PC-3 (cell line): Measurements from ENCODE around the gene ATXN10. TPM values are rescaled to one million over a fixed set of nuclear protein-coding genes. Genes with fewer than 3 reads are reported as not detected.

Experiments used
- ATAC-seq: fragments of 200-7000 bp; cut with Tn5 transposase; 2 replicates; pipeline ENCODE4 v1.9.1; 2020; ENCODE audit warnings: mild to moderate bottlenecking, moderate library complexity
- BruUV-seq: library from RNA; stranded (reverse); fragments of 400-500 nt; replicated peaks from 2 replicates; lab custom pipeline; 2021; lab: Mats Ljungman, UMichigan
- CTCF ChIA-PET: fragments of 300-600 bp; sonication (Branson Sonifier 250); formaldehyde crosslinking; loops from one replicate; lab custom pipeline; 2022; ENCODE audit warnings: antibody characterized with exemption; lab: Charles Lee
- POLR2A ChIA-PET: fragments of 300-600 bp; sonication (Branson Sonifier 250); formaldehyde crosslinking; loops from one replicate; lab custom pipeline; 2022; ENCODE audit warnings: antibody characterized with exemption; ENCODE audit not compliant: unreplicated experiment; lab: Charles Lee
- DNase-seq: peaks from one replicate; pipeline ENCODE4 v3.0.0-alpha.2; 2015
- H2AFZ ChIP-seq: fragments of 300-600 bp; sonication (generic); 2 replicates; pipeline ENCODE4 v1.6.0; 2016; ENCODE audit warnings: antibody characterized with exemption, low read length
- H3F3A ChIP-seq: fragments of 300-600 bp; sonication (generic); one replicate; pipeline ENCODE4 v1.6.0; 2017; ENCODE audit warnings: antibody characterized with exemption, low read length, control low read depth, mild to moderate bottlenecking; ENCODE audit not compliant: unreplicated experiment
- H3K27ac ChIP-seq: fragments of 300-600 bp; sonication (generic); 2 replicates; pipeline ENCODE4 v1.5.1; 2016; ENCODE audit warnings: mild to moderate bottlenecking, low read length
- H3K27me3 ChIP-seq: fragments of 300-600 bp; sonication (generic); 2 replicates; pipeline ENCODE4 v1.6.1; 2016; ENCODE audit warnings: low read length, mixed read lengths
- H3K36me3 ChIP-seq: fragments of 300-600 bp; sonication (generic); 2 replicates; pipeline ENCODE4 v1.6.1; 2016; ENCODE audit warnings: low read depth, mixed run types, low read length, mixed read lengths
- H3K4me1 ChIP-seq: fragments of 300-600 bp; sonication (generic); 2 replicates; pipeline ENCODE4 v1.5.1; 2016; ENCODE audit warnings: low read length; ENCODE audit not compliant: insufficient read depth
- H3K4me2 ChIP-seq: fragments of 300-600 bp; sonication (generic); 2 replicates; pipeline ENCODE4 v1.6.0; 2016; ENCODE audit warnings: low read length
- H3K4me3 ChIP-seq: fragments of 300-600 bp; sonication (generic); 2 replicates; pipeline ENCODE4 v1.5.1; 2016; ENCODE audit warnings: mild to moderate bottlenecking, low read length, mixed read lengths
- H3K79me2 ChIP-seq: fragments of 300-600 bp; sonication (generic); 2 replicates; pipeline ENCODE4 v1.6.1; 2017; ENCODE audit warnings: low read length, mixed read lengths
- H3K9ac ChIP-seq: fragments of 300-600 bp; sonication (generic); 2 replicates; pipeline ENCODE4 v1.6.0; 2016; ENCODE audit warnings: mild to moderate bottlenecking, low read length
- H3K9me2 ChIP-seq: fragments of 300-600 bp; sonication (generic); replicated peaks from 2 replicates; pipeline ENCODE4 v1.6.1; 2016; ENCODE audit warnings: mixed run types, low read length, mixed read lengths
- H3K9me3 ChIP-seq: fragments of 300-600 bp; sonication (generic); 2 replicates; pipeline ENCODE4 v1.6.1; 2016; ENCODE audit warnings: low read length, mixed read lengths
- H4K20me1 ChIP-seq: fragments of 300-600 bp; sonication (generic); 2 replicates; pipeline ENCODE4 v1.6.1; 2016; ENCODE audit warnings: low read length, mixed read lengths
- CTCF ChIP-seq: fragments of 300-600 bp; sonication (generic); conservative IDR thresholded peaks from 2 replicates; pipeline ENCODE4 v1.5.1; 2017; ENCODE audit warnings: antibody characterized with exemption, low read depth, mild to moderate bottlenecking, low read length
- EZH2 ChIP-seq: fragments of 300-600 bp; sonication (generic); IDR thresholded peaks from one replicate; pipeline ENCODE4 v1.6.1; 2017; ENCODE audit warnings: antibody characterized with exemption, mild to moderate bottlenecking, low read length; ENCODE audit not compliant: unreplicated experiment
- EZH2phosphoT487 ChIP-seq: fragments of 300-600 bp; sonication (generic); IDR thresholded peaks from 2 replicates; pipeline ENCODE4 v1.6.1; 2018; ENCODE audit warnings: mild to moderate bottlenecking, antibody characterized with exemption, low read length, borderline replicate concordance
- intact Hi-C: fragments of 100-400 bp; cut with micrococcal nuclease; formaldehyde crosslinking; loops from 2 replicates; pipeline ENCODE4 v1.9.0; 2023
- total RNA-seq: library from RNA; depleted of rRNA; stranded (reverse); fragments of >200 nt; gene quantifications from 2 replicates; pipeline ENCODE4 v1.2.3, GENCODE V29; 2014

The ATXN10 gene
- total RNA-seq, 1 experiment from 2014 or later = 40.6 TPM

DNA sequence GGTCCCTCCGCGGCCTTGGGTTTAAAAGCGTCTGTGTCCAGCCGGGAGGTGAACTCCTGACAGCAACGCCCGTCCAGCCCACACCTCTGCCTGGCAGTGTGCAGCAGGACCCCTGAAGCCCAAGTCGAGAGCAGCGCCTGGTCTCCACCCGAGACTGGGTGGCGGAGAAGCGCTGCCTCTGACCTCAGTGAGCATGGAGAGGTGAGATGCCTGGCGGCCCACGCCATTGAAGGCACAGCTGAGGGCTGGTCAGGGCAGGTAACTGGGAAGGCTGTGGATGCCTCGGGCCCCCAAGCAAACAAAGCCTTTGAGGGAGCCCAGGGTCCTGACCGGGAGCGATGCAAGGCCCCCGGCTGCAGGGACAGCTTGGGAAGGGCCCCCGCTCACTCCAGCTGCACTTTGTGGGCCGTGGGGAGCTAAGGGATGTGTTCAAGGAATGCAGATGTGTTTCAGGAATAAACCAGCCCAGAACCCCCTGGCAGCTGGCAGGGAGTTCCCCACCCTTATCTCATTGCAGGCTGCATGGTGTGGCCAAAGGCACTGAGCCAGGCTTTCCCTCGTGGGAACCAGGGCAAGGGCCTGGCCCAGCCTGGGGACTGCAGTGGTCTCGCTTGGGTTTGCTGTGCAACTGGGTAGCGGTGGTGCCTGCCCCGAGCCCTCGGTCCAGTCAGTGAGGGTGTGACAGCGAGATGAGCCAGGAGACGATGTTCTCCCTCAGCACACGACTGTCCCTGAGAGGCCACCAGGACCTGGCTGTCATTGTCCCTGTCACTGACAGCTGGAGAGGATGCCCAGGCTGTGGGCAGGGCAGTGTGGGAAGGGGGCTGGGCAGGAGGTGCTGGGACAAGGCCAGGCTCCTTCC, 212.8 kb downstream of the ATXN10 start:
- intact Hi-C loops = no loop called here
- Histone ChIP-seq H3K27me3 (no peaks in the 10 kb centered on the region), H3F3A (no peaks in the 10 kb centered on the region), H3K4me2 (no peak overlapping the region), H3K4me1 (peaks cover 9% of the 10 kb centered on the region), H3K36me3 (no peaks in the 10 kb centered on the region), H3K9ac (no peak overlapping the region), H3K4me3 (no peak overlapping the region), H3K27ac (no peak overlapping the region), H3K9me2 (no peaks in the 10 kb centered on the region), H3K79me2 (no peaks in the 10 kb centered on the region), H3K9me3 (no peaks in the 10 kb centered on the region), H2AFZ (no peak overlapping the region), H4K20me1 (no peaks in the 10 kb centered on the region)
- POLR2A ChIA-PET = no interaction called here
- DNase-seq (no peak), ATAC-seq (no peak)
- CTCF ChIA-PET = no interaction called here
- no peak for TF ChIP-seq EZH2
- no TSS peak for BruUV-seq

GRCh38 chr22:45885171-45885840, 213.7 kb downstream of the ATXN10 start:
- Histone ChIP-seq H4K20me1 (no peaks in the 10 kb centered on the region), H3K27ac (no peak overlapping the region), H3K4me2 (no peak overlapping the region), H3K9me3 (no peaks in the 10 kb centered on the region), H3K36me3 (no peaks in the 10 kb centered on the region), H3K79me2 (no peaks in the 10 kb centered on the region), H3F3A (no peaks in the 10 kb centered on the region), H3K4me3 (no peak overlapping the region), H3K27me3 (no peaks in the 10 kb centered on the region), H3K9ac (no peak overlapping the region), H2AFZ (no peak overlapping the region), H3K4me1 (peaks cover 9% of the 10 kb centered on the region), H3K9me2 (no peaks in the 10 kb centered on the region)
- no TSS peak for BruUV-seq
- ChIA-PET POLR2A (no interaction called here), CTCF (no interaction called here)
- intact Hi-C loops = no loop called here
- TF ChIP-seq CTCF = no peak
- no peak for TF ChIP-seq EZH2
- TF ChIP-seq EZH2phosphoT487 = no peak
- no peak for ATAC-seq
- DNase-seq = no peak

GRCh38 chr22:45885941-45886395, 214.3 kb downstream of the ATXN10 start:
- Histone ChIP-seq H3K36me3 (no peaks in the 10 kb centered on the region), H3K27ac (no peak overlapping the region), H3K9me2 (no peaks in the 10 kb centered on the region), H4K20me1 (no peaks in the 10 kb centered on the region), H3K4me3 (no peak overlapping the region), H2AFZ (no peak overlapping the region), H3K27me3 (no peaks in the 10 kb centered on the region), H3F3A (no peaks in the 10 kb centered on the region), H3K9ac (no peak overlapping the region), H3K9me3 (no peaks in the 10 kb centered on the region), H3K4me2 (no peak overlapping the region), H3K4me1 (peaks cover 9% of the 10 kb centered on the region), H3K79me2 (no peaks in the 10 kb centered on the region)
- no peak for DNase-seq
- ChIA-PET POLR2A (no interaction called here), CTCF (no interaction called here)
- intact Hi-C loops = no loop called here
- BruUV-seq = no TSS peak
- ATAC-seq = no peak
- TF ChIP-seq EZH2phosphoT487 = no peak
- no peak for TF ChIP-seq CTCF
- no peak for TF ChIP-seq EZH2
